Panc1 (cell line): ENCODE data around the gene RAB3IL1.

Experiments used
- CTCF ChIP-seq: fragments of 450-650 bp; IDR thresholded peaks from 2 replicates; pipeline ENCODE4 v1.5.1; 2017; ENCODE audit warnings: mild to moderate bottlenecking
- POLR2AphosphoS5 ChIP-seq: IDR thresholded peaks from 2 replicates; pipeline ENCODE4 v1.6.1; 2012; ENCODE audit warnings: mild to moderate bottlenecking, low read depth, low read length, moderate library complexity
- SIN3A ChIP-seq: IDR thresholded peaks from 2 replicates; pipeline ENCODE4 v1.6.1; 2012; ENCODE audit warnings: low read depth, mild to moderate bottlenecking, low read length, moderate library complexity, borderline replicate concordance; ENCODE audit not compliant: insufficient read depth
- TCF7L2 ChIP-seq: IDR thresholded peaks from 2 replicates; pipeline ENCODE4 v1.6.1; 2011; ENCODE audit warnings: mild to moderate bottlenecking, low read depth, low read length, inconsistent platforms
- TF ChIP-seq, protein P1 (sequence below), 2 experiments: IDR thresholded peaks; 2 replicates each; pipeline ENCODE4 v1.6.1; 2011 to 2012; ENCODE audit warnings: low read depth in 2 of 2, control low read depth in 1 of 2, low read length in 1 of 2, mild to moderate bottlenecking in 1 of 2, moderate library complexity in 1 of 2; ENCODE audit not compliant: insufficient read depth in 1 of 2

DNA sequence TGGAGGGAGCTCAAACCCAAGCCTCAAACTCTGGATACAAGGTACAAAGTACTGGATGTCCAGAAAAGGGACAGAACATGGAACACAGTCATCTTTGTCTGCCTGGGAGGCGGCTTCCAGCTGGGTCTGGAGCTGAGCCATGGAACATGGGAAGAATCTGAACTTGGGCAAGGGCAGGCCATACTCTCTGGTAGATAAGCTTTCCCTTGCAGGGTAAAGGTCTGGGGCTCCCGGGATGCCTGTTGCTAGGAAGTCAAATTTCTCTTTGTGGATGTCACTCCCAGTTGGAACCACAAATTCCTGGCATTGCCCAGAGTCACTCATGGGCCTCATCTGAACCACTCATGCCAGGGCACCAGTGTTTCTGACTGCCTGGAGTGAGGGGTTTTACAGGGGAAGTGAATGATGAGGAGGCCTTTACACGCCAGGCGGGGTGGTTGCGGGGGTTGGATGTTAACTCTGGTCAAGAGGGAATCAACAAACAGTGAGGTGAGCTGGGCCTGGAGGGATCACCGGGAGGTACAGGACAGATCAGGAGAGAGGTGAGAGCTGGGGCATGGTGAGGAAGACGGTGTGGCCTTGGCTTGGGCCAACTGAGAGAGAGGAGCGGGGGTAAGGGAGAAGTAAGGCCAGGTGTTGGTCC is 44.3 kb upstream of the RAB3IL1 start:
- no peak for TF ChIP-seq CTCF
- no peak for TF ChIP-seq POLR2AphosphoS5
- no peak for TF ChIP-seq TCF7L2
- TF ChIP-seq, protein P1, sequence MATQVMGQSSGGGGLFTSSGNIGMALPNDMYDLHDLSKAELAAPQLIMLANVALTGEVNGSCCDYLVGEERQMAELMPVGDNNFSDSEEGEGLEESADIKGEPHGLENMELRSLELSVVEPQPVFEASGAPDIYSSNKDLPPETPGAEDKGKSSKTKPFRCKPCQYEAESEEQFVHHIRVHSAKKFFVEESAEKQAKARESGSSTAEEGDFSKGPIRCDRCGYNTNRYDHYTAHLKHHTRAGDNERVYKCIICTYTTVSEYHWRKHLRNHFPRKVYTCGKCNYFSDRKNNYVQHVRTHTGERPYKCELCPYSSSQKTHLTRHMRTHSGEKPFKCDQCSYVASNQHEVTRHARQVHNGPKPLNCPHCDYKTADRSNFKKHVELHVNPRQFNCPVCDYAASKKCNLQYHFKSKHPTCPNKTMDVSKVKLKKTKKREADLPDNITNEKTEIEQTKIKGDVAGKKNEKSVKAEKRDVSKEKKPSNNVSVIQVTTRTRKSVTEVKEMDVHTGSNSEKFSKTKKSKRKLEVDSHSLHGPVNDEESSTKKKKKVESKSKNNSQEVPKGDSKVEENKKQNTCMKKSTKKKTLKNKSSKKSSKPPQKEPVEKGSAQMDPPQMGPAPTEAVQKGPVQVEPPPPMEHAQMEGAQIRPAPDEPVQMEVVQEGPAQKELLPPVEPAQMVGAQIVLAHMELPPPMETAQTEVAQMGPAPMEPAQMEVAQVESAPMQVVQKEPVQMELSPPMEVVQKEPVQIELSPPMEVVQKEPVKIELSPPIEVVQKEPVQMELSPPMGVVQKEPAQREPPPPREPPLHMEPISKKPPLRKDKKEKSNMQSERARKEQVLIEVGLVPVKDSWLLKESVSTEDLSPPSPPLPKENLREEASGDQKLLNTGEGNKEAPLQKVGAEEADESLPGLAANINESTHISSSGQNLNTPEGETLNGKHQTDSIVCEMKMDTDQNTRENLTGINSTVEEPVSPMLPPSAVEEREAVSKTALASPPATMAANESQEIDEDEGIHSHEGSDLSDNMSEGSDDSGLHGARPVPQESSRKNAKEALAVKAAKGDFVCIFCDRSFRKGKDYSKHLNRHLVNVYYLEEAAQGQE (IDR thresholded peaks at IDR 0.05; ENCODE audit: insufficient read depth in 1 of 2, low read depth in 2 of 2, low read length in 1 of 2) = no peak
- no peak for TF ChIP-seq SIN3A
